ENCODE results near the gene SMIM9. TPM values are rescaled to one million over a fixed set of nuclear protein-coding genes. Genes with fewer than 3 reads are reported as not detected.
"Not testable (repeated sequence)": the region's sequence is repeated elsewhere in the genome, so short reads cannot be mapped to it uniquely, and the experiment has no call there.

Gene SMIM9
- total RNA-seq = not detected

- Histone ChIP-seq H3K27ac (no peak within 1 kb of the TSS), H3K27me3 (no peaks in the 10 kb centered on the region), H3K36me3 (no peaks in the 10 kb centered on the region), H3K9me3 (no peaks in the 10 kb centered on the region), H3K4me1 (no peaks in the 10 kb centered on the region), H3K4me3 (no peak within 1 kb of the TSS)
- no peak for TF ChIP-seq CTCF (IDR thresholded peaks at IDR 0.05)
- DNase-seq (ENCODE audit: low spot score) = no peak
These were observed at the start of gene SMIM9 for GRCh38 chrX:154834562-154834961. SMIM9 (minus strand) TSS chrX:154834662; CDS start chrX:154830856, 3,806 bp downstream.

- not testable (repeated sequence) for H3K9me3 ChIP-seq; H3K4me3 ChIP-seq; H3K27ac ChIP-seq; DNase-seq (ENCODE audit: low spot score); H3K4me1 ChIP-seq; H3K27me3 ChIP-seq; H3K36me3 ChIP-seq
These were observed 49.6 kb upstream of the SMIM9 start for GRCh38 chrX:154884069-154884468.

- no peaks in the 10 kb centered on the region for H3K4me1 ChIP-seq
- peaks cover 0 to 25% of the 10 kb centered on the region in 2 donors for H3K9me3 ChIP-seq
- TF ChIP-seq CTCF (IDR thresholded peaks at IDR 0.05) = no peak
- H3K27me3 ChIP-seq = no peaks in the 10 kb centered on the region
- no peak overlapping the region for H3K27ac ChIP-seq
- H3K36me3 ChIP-seq = no peaks in the 10 kb centered on the region
- no peak overlapping the region for H3K4me3 ChIP-seq
- no peak for DNase-seq (ENCODE audit: low spot score)
These were observed 38.9 kb upstream of the SMIM9 start for GRCh38 chrX:154873329-154873728.

- H3K4me1 ChIP-seq; DNase-seq (ENCODE audit: low spot score); H3K36me3 ChIP-seq; H3K27ac ChIP-seq; H3K27me3 ChIP-seq; H3K4me3 ChIP-seq: not testable (repeated sequence)
- peaks cover 0 to 50% of the 10 kb centered on the region in 2 donors for H3K9me3 ChIP-seq
These were observed 34.1 kb upstream of the SMIM9 start for GRCh38 chrX:154868522-154868921.

GRCh38 chrX:154855256-154855655, 20.8 kb upstream of the SMIM9 start:
- TF ChIP-seq CTCF (IDR thresholded peaks at IDR 0.05) = no peak
- no peaks in the 10 kb centered on the region for H3K36me3 ChIP-seq
- DNase-seq (ENCODE audit: low spot score) = no peak

GRCh38 chrX:154850957-154851611, 16.6 kb upstream of the SMIM9 start:
- no peak for DNase-seq (ENCODE audit: low spot score)
- no peaks in the 10 kb centered on the region for H3K27me3 ChIP-seq
- H3K9me3 ChIP-seq = peaks cover 0 to 17% of the 10 kb centered on the region in 2 donors
- no peaks in the 10 kb centered on the region for H3K4me1 ChIP-seq
- no peak overlapping the region for H3K27ac ChIP-seq
- TF ChIP-seq CTCF (IDR thresholded peaks at IDR 0.05) = no peak
- H3K4me3 ChIP-seq = no peak overlapping the region
- no peaks in the 10 kb centered on the region for H3K36me3 ChIP-seq

More at GRCh38 chrX:154855256-154855655, 20.8 kb upstream of the SMIM9 start:
- no peaks in the 10 kb centered on the region for H3K4me1 ChIP-seq
- H3K27ac ChIP-seq = no peak overlapping the region
- no peak overlapping the region for H3K4me3 ChIP-seq
- no peaks in the 10 kb centered on the region for H3K9me3 ChIP-seq
- no peaks in the 10 kb centered on the region for H3K27me3 ChIP-seq

- H3K4me3 ChIP-seq = no peak overlapping the region
- H3K9me3 ChIP-seq = no peaks in the 10 kb centered on the region
- no peak for DNase-seq (ENCODE audit: low spot score)
- H3K4me1 ChIP-seq = no peaks in the 10 kb centered on the region
- H3K27me3 ChIP-seq = no peaks in the 10 kb centered on the region
- H3K36me3 ChIP-seq = no peaks in the 10 kb centered on the region
- no peak overlapping the region for H3K27ac ChIP-seq
- TF ChIP-seq CTCF (IDR thresholded peaks at IDR 0.05) = peak in 1 of 2 donors; percentile 43
These were observed 6.4 kb upstream of the SMIM9 start for GRCh38 chrX:154840856-154841255.

All from right atrium auricular region (tissue), 2 donors.